GM19463 (cell line): Measurements from ENCODE around the gene ISM1.
"Not testable (repeated sequence)": the region's sequence is repeated elsewhere in the genome, so short reads cannot be mapped to it uniquely, and the experiment has no call there.

Experiments
- ATAC-seq: cut with Tn5 transposase; IDR thresholded peaks from one replicate; pipeline ENCODE4 v1.9.1; 2021; ENCODE audit warnings: mild to moderate bottlenecking, moderate library complexity; ENCODE audit not compliant: unreplicated experiment

The ISM1 gene

DNA sequence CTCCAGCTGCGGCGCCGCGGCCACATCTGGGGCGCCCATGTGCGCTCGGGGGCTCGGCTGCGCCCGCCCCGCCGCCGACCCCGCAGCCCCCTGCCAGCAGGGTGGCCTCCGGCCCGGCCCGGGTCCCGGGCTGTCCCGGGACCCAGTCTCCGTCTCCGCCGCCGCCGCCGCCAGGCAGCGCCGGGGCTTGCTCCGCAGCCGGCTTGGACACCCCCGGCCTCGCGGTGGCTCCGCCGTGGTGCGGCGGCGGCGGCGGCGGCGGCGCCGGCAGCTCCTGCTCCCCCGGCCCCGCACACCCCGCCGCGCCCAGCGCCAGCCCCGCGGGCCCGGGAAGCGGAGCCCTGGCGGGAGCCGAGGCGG, 219 bp downstream of the ISM1 start:
- ATAC-seq, result peak; percentile 30

GRCh38 chr20:13221673-13222318, 722 bp downstream of the ISM1 start:
- peak; percentile 86 for ATAC-seq

DNA sequence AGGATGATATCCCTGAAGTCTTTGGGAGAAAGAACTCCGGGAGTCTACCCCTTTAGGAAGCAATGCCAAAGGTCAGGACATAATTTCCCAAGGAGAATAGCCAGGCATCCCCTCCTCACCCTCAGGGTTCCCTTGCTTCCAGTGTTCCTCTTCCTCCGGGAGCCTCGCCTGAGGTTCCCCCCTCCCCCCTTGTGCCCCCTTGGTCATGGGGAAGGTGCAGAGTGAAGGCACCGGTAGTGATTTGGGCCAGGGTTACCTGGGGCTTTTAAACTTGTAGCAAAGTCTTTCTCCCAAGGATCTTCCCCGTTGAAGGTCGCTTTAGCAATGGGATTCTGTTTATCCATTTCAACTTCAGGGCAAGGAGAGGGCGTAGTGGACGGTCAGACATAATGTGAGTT, 1.2 kb downstream of the ISM1 start:
- no peak for ATAC-seq

DNA sequence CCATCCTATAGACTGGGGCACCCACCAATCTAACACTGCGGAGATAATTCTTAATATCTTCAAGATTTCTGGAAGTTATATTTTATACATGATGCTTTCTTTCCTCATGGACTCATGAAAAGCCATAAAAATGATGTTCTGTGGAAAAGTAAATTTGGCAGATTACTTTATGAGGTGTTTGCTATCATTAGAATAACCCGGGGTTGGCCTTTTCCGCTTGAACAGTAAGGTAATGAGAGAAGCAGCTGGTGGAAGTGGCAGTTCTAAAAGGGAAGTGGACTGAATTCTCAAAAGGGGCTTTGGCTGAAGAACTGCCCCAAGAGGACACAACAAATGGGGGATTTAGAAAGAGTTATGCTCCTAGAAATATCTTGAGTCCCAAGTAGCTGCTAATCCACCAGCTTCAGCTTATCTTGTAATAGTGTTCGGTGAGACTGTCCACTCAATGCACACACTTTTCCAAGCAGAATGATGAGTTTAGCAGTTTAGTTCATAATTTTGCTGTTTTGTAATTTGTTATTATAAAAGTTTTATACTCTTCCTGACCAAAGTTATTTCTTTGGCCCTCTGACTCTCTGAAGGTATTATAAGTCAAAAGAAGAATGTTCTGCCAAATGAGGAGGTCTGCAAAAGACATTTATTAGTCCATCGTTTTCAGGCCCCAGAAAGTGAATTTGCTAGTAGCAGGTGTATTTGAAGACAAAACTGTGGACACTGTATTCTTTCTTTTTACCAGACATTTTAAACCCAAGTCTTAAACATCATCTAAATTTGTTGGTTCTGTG, 2.9 kb downstream of the ISM1 start:
- ATAC-seq, result no peak

- no peak for ATAC-seq
Observed at GRCh38 chr20:13226367-13226766, 5.3 kb downstream of the ISM1 start.

GRCh38 chr20:13228771-13229170, 7.7 kb downstream of the ISM1 start:
- ATAC-seq, result no peak

DNA sequence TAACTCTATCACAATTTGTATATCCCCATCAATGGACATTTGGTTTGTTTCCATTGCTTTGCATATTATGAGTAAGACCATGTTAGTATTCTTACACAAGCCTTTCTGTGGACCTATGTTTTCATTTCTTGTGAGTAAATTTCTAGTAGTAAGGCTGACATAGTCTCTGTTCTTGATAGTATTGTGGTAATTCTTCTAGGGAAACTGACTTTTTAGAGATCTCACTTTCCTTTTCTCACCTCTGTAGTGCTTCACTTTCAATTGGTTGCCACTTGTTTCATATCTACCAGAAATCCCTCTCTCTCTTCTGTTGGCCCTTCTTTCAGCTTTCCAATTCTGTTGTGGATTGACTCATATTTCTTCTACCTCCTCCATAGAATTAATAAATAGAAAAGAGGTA, 8.5 kb downstream of the ISM1 start:
- ATAC-seq, result peak; percentile 69

GRCh38 chr20:13231031-13231752, 10.1 kb downstream of the ISM1 start:
- ATAC-seq, result no peak

DNA sequence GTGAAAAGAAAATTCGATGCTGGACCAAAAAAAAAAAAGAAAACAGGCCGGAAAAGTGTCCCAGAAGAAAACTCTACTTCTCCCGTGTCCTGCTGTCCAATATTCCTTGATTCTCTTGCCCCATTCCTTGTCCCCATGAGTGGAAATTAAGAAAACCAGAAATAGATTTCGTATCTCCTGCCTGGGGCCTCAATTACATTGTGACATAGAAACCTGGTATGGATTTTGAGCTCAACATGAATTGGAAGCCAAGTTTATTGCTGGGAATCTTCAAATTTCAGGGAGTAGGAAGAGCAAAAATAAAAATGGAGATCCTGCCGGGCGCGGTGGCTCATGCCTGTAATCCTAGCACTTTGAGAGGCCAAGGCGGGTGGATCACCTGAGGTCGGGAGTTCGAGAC, 11.9 kb downstream of the ISM1 start:
- ATAC-seq, result no peak

- ATAC-seq, result no peak
Observed at GRCh38 chr20:13234961-13235360, 13.9 kb downstream of the ISM1 start.

DNA sequence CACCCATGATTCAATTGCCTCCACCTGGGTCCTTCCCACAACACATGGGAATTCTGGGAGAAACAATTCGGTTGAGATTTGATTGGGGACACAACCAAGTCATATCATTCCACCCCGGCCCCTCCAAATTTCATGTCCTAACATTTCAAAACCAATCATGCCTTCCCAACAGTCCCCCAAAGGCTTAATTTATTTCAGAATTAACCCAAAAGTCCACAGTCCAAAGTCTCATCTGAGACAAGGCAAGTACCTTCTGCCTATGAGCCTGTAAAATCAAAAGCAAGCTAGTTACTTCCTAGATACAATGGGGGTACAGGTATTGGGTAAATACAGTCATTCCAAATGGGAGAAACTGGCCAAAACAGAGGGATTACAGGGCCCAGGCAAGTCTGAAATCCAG, 15.3 kb downstream of the ISM1 start:
- not testable (repeated sequence) for ATAC-seq

- ATAC-seq, result no peak
Observed at GRCh38 chr20:13236990-13237720, 16.1 kb downstream of the ISM1 start.

- ATAC-seq, result no peak
Observed at GRCh38 chr20:13238001-13238653, 17.1 kb downstream of the ISM1 start.

DNA sequence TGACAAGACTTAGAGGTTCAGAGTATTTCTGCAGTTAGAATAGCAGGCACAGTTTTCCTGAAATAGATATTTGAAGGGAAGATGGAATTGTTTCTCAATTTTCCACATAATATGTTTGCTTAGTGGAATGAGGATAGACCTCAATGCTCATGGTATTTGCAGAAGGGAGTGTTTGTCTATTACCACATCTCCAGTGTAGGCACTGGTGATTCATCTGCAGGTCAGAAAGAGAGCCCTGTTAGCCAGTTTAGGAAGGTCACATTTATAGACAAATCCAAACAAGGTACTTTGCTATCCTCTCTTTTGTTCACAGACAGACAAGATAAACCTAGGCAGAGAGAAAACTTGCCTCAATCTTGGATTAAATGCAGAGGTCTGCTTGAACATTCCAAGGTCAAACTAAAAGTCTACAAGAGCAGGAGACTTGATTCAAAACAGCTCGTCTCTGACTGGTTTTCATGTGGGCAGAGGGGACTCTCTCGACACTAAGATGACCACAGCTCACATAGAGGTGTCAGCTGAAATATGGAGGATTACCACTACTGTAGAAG, 22.8 kb downstream of the ISM1 start:
- ATAC-seq, result no peak

- ATAC-seq, result no peak
Observed at GRCh38 chr20:13245250-13245723, 24.2 kb downstream of the ISM1 start.

GRCh38 chr20:13249118-13249797, 28.2 kb downstream of the ISM1 start:
- ATAC-seq, result no peak

DNA sequence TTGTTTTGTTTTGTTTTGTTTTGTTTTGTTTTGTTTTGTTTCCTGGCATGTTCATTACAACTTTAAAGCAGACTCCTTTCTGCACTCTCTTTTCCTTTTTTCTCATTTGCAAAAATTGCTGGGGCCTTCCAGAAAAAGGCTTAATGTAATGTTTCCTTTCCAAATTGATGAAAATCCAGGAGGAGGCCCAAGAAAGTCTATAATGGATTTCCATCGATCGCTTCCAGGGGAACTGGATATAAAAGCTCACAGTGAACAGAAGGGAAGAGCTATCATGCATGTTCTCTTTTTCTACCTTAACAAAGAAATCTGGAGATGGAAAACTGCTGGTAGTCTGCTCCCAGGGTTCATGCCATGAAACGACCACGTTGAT, 28.7 kb downstream of the ISM1 start:
- ATAC-seq, result no peak

DNA sequence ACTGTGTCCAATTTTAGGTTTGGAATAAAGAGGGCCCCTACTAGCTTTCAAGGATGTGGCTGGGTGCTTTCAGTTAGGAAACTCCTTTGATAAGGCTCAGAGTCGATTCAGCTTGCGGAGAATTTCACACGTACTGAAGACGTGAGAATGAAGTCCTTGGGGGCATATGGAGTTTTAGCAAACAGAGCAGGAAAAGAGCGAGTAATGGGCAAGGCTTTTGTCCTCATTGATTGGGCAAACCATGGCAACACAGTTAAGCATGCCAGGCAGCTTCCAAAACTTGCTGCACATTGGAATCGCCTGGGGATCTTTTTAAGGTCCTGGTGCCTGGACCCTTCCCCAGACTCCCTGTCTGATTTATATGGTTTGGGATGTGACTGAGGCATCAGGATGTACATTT, 29.2 kb downstream of the ISM1 start:
- no peak for ATAC-seq

DNA sequence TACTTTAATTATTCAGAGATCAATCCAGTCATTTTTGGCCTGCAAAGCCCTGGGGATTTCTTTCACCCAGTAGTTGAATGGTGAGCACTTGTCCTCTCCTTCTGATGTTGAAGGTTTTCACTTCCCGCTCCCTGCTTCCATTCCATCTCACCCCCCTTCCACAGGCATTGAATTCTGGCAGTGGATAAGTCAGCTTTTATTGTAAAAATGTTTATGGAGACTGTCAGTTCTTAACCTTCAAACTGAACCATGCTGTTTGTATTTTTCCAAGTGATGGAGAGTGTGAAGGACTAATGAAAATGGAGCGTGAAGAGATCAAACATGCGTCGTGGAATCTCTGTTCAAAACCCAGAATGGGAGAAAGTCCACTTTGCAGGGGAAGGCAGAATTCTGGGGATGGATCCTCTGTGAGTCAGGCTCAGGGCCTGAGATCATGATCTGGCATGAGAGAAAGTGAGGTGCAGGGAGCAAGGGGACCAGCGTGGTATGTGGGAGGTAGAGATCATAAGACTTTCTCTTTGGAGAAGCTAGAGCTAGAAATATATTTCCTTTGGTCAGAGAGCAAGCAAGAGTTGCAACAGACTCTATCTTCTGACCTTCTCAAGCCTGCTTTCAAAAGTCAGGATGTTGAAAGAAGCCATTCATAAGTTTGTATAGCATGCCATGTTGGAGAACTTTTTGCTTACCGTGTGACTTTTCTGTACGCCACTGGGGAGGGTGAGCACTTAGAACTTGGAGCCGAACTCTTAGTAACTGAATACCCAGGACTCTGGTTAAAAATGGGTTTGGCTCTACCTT, 30.2 kb downstream of the ISM1 start:
- ATAC-seq, result no peak
